Neural crest cell (in vitro differentiated cells): Measurements from ENCODE around the gene TNIP2. TPM values are rescaled to one million over a fixed set of nuclear protein-coding genes. Genes with fewer than 3 reads are reported as not detected.
A peak's percentile ranks its signal among the peaks of the same experiment; 100 is the strongest.
"Not testable (repeated sequence)": the region's sequence is repeated elsewhere in the genome, so short reads cannot be mapped to it uniquely, and the experiment has no call there.

ENCODE experiments used
- DNase-seq: peaks from one replicate; pipeline ENCODE4 v3.0.0; 2021; ENCODE audit warnings: low read depth, mixed read lengths, low spot score
- H3K27ac Mint-ChIP-seq: one replicate; pipeline ENCODE4 v1.8.0; 2021; ENCODE audit warnings: mild to moderate bottlenecking, mixed read lengths; ENCODE audit not compliant: unreplicated experiment
- H3K27me3 Mint-ChIP-seq: 2 replicates; pipeline ENCODE4 v1.8.0; 2021; ENCODE audit warnings: low read depth, mild to moderate bottlenecking, mixed read lengths
- H3K36me3 Mint-ChIP-seq: 2 replicates; pipeline ENCODE4 v1.8.0; 2021; ENCODE audit warnings: low read depth, mild to moderate bottlenecking, mixed read lengths
- H3K4me1 Mint-ChIP-seq: 2 replicates; pipeline ENCODE4 v1.8.0; 2021; ENCODE audit warnings: mixed read lengths
- H3K4me3 Mint-ChIP-seq: one replicate; pipeline ENCODE4 v1.8.0; 2021; ENCODE audit warnings: mild to moderate bottlenecking, mixed read lengths
- H3K9me3 Mint-ChIP-seq: 2 replicates; pipeline ENCODE4 v1.8.0; 2021; ENCODE audit warnings: mixed read lengths
- total RNA-seq: library from RNA; stranded (reverse); gene quantifications from 2 replicates; pipeline ENCODE4 v1.2.1, GENCODE V29; 2021
- TF ChIP-seq, protein P1 (sequence below): fragments of 200-600 bp; sonication (generic); conservative IDR thresholded peaks from 2 replicates; pipeline ENCODE4 v1.5.0; 2021; ENCODE audit warnings: antibody characterized with exemption, mild to moderate bottlenecking

Gene TNIP2
- total RNA-seq, 1 donor from 2014 or later = 25.1 TPM

DNA sequence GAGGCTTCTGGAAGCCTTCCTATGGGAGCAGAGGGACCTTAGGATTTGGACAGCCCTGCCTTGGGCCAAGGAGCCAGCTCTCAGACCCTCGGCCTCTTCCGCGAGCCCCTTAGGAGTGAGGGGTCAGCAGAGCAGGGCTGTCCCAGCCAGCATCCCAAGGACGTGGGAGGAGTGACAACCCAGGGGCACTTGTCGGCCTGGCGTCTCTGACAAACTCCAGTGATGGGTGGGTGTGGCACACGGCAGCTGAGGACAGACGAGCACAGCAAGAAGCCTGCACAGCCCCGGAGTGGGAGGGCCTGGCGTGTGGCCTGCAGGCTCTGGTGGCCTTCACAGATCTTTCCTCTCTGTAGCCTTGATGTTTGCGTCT, 11.6 kb upstream of the TNIP2 start:
- no peaks in the 10 kb centered on the region for H3K27me3 Mint-ChIP-seq
- H3K36me3 Mint-ChIP-seq = no peaks in the 10 kb centered on the region
- peak overlapping the region; percentile 57 for H3K27ac Mint-ChIP-seq
- H3K4me1 Mint-ChIP-seq = peaks cover 23% of the 10 kb centered on the region
- DNase-seq = no peak
- no peak overlapping the region for H3K4me3 Mint-ChIP-seq
- peaks cover 6% of the 10 kb centered on the region for H3K9me3 Mint-ChIP-seq
- TF ChIP-seq, protein P1, sequence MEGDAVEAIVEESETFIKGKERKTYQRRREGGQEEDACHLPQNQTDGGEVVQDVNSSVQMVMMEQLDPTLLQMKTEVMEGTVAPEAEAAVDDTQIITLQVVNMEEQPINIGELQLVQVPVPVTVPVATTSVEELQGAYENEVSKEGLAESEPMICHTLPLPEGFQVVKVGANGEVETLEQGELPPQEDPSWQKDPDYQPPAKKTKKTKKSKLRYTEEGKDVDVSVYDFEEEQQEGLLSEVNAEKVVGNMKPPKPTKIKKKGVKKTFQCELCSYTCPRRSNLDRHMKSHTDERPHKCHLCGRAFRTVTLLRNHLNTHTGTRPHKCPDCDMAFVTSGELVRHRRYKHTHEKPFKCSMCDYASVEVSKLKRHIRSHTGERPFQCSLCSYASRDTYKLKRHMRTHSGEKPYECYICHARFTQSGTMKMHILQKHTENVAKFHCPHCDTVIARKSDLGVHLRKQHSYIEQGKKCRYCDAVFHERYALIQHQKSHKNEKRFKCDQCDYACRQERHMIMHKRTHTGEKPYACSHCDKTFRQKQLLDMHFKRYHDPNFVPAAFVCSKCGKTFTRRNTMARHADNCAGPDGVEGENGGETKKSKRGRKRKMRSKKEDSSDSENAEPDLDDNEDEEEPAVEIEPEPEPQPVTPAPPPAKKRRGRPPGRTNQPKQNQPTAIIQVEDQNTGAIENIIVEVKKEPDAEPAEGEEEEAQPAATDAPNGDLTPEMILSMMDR = no peak

DNA sequence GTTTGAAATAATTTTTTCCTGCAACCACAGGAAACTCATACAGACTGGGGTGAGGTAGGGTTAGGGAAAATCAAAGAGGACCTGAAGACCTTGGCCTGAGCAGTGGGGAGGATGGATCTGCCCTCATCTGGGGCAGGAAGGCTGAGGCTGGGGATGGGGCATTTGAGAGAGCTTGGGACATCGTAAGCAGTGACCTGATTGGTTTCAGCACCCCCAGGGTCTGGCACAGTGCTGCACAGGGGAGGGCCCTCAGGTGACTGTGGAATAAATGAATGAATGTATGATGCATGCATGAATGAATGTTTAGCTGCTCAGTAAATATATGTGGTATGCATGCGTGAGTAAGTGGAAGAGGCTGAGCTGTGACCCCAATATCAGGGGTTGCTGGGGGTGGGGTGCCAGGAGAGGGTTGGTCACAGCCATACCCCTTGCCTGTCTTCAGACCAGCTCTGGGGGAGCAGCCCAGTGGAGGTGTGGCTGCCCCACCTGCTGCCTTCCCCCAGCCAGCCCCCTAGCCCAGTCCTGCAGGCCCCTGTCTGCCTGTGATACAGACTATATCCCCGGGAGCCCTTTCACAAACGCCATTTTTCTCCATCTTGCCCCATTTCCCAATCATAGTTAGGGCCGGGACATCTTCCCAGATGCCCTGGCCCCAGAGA, 11.0 kb upstream of the TNIP2 start:
- no peak overlapping the region for H3K4me3 Mint-ChIP-seq
- DNase-seq = no peak
- H3K27me3 Mint-ChIP-seq = no peaks in the 10 kb centered on the region
- peaks cover 23% of the 10 kb centered on the region for H3K4me1 Mint-ChIP-seq
- H3K9me3 Mint-ChIP-seq = peaks cover 6% of the 10 kb centered on the region
- H3K36me3 Mint-ChIP-seq = no peaks in the 10 kb centered on the region
- TF ChIP-seq, protein P1 = no peak
- no peak overlapping the region for H3K27ac Mint-ChIP-seq

DNA sequence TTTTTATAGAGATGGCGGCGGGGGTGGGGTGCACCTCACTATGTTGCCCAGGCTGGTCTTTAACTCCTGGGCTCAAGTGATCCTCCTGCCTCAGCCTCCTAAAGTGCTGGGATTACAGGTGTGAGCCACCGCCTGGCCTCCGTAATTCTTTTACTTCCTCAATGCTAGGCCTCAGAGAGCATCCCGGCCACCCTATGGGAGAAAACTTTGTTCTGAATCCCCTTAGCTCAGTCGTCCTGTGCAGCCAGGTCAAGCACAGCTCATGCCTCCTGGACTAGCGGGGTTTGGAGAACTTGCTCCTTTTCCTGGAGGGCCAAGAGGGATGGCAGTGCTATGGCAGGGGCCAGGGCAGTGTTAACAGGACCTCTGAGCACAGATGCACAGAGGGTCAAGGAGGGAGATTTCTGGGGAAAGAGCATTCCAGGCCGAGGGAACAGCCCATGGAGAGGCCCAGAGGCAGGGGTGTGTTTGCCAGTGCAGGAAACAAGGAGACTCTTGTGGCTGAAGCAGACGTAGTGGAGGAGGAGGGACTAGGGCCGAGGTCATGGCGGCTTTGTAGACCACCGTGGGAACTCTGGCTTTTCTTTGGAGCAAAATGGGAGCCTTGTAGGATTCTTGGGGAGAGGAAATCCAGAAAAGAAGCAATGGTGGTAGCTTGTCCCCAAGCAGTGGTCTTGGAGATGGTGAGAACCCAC, 9.8 kb upstream of the TNIP2 start:
- TF ChIP-seq, protein P1 = no peak

DNA sequence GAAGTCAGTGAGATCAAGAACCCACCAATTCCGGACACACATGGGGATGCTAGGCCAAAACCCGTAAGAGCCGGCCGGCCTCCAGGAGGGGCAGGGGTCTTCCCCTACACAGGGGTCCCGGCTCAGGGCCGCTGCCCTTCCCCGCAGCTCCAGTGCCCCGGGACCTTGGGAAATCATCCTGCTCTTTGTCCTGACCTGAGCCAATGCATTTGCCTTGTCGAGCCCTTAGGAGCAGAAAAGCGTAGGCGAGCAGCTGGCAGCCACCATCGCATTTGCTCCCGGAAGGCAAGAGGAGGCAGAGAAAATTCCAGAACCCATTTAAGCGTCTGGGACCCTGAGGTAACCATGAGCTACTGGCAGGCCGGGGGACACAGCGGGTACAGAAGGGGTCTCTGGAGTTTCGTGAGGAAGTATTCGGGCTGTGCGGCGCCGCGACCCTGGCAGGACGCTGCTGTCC, 7.4 kb upstream of the TNIP2 start:
- peaks cover 2% of the 10 kb centered on the region for H3K9me3 Mint-ChIP-seq
- H3K4me3 Mint-ChIP-seq = no peak overlapping the region
- DNase-seq = no peak
- TF ChIP-seq, protein P1 = no peak
- no peaks in the 10 kb centered on the region for H3K27me3 Mint-ChIP-seq
- peaks cover 16% of the 10 kb centered on the region for H3K4me1 Mint-ChIP-seq
- H3K36me3 Mint-ChIP-seq = no peaks in the 10 kb centered on the region
- no peak overlapping the region for H3K27ac Mint-ChIP-seq

More for the DNA sequence above, 9.8 kb upstream of the TNIP2 start:
- Mint-ChIP-seq H3K27ac (no peak overlapping the region), H3K9me3 (peaks cover 6% of the 10 kb centered on the region), H3K27me3 (no peaks in the 10 kb centered on the region), H3K4me3 (no peak overlapping the region), H3K4me1 (peaks cover 20% of the 10 kb centered on the region), H3K36me3 (no peaks in the 10 kb centered on the region)
- no peak for DNase-seq

DNA sequence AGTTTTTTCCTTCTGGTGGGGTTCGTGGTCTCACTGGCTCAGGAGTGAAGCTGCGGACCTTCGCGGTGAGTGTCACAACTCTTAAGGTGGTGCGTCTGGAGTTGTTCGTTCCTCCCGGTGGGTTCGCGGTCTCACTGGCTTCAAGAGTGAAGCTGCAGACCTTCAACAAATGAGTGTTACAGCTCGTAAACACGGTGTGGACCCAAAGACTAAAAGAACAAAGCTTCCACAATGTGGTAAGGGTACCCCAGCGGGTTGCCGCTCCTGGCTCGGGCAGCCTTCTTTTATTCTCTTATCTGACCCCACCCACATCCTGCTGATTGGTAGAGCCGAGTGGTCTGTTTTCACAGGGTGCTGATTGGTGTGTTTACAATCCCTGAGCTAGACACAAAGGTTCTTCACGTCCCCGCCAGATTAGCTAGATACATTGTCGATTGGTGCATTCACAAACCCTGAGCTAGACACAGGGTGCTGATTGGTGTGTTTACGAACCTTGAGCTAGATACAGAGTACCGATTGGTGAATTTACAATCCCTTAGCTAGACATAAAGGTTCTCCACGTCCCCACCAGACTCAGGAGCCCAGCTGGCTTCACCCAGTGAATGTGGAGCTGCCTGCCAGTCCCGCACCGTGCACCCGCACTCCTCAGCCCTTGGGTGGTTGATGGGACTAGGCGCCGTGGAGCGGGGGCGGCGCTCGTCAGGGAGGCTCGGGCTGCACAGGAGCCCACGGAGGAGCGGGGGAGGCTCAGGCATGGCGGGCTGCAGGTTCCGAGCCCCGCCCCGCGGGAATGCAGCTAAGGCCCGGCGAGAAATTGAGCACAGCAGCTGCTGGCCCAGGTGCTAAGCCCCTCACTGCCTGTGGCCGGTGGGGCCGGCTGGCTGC, 6.6 kb upstream of the TNIP2 start:
- peaks cover 17% of the 10 kb centered on the region for H3K4me1 Mint-ChIP-seq
- not testable (repeated sequence) for H3K36me3 Mint-ChIP-seq, H3K4me3 Mint-ChIP-seq, H3K27me3 Mint-ChIP-seq, H3K27ac Mint-ChIP-seq, H3K9me3 Mint-ChIP-seq, DNase-seq
